Effector memory CD4-positive, alpha-beta T cell (primary cell): ENCODE measurements around the gene PRDM1.

Experiments used
- DNase-seq, 3 donors: peaks; one replicate each; pipeline ENCODE4 v3.0.0-alpha.2; 2020
- H3K27ac ChIP-seq: 2 replicates; pipeline ENCODE4 v1.7.0; 2013; ENCODE audit warnings: mild to moderate bottlenecking, low read length, moderate library complexity; ENCODE audit not compliant: insufficient read depth, poor library complexity, severe bottlenecking
- H3K27me3 ChIP-seq: replicated peaks from 2 replicates; pipeline ENCODE4 v1.7.0; 2013; ENCODE audit warnings: mild to moderate bottlenecking, low read length; ENCODE audit not compliant: insufficient read depth, control insufficient read depth, poor library complexity, severe bottlenecking
- H3K36me3 ChIP-seq: 2 replicates; pipeline ENCODE4 v1.7.0; 2013; ENCODE audit warnings: mild to moderate bottlenecking, low read length, moderate library complexity; ENCODE audit not compliant: control insufficient read depth, insufficient read depth
- H3K4me1 ChIP-seq: 2 replicates; pipeline ENCODE4 v1.7.0; 2013; ENCODE audit warnings: low read length, mild to moderate bottlenecking; ENCODE audit not compliant: control insufficient read depth, insufficient read depth, poor library complexity, severe bottlenecking
- H3K4me3 ChIP-seq: 2 replicates; pipeline ENCODE4 v1.7.0; 2013; ENCODE audit warnings: low read length, low read depth, mild to moderate bottlenecking; ENCODE audit not compliant: insufficient read depth, poor library complexity, severe bottlenecking
- H3K9me3 ChIP-seq: 2 replicates; pipeline ENCODE4 v1.7.0; 2013; ENCODE audit warnings: mild to moderate bottlenecking, low read length, moderate library complexity; ENCODE audit not compliant: control insufficient read depth

Gene PRDM1

GRCh38 chr6:106122938-106123656 is 37.0 kb downstream of the PRDM1 start:
- no peaks in the 10 kb centered on the region for H3K4me1 ChIP-seq
- no peak for DNase-seq
- H3K9me3 ChIP-seq: no peaks in the 10 kb centered on the region
- no peak overlapping the region for H3K27ac ChIP-seq
- H3K27me3 ChIP-seq: no peaks in the 10 kb centered on the region
- H3K36me3 ChIP-seq: no peaks in the 10 kb centered on the region
- H3K4me3 ChIP-seq: no peak overlapping the region

DNA sequence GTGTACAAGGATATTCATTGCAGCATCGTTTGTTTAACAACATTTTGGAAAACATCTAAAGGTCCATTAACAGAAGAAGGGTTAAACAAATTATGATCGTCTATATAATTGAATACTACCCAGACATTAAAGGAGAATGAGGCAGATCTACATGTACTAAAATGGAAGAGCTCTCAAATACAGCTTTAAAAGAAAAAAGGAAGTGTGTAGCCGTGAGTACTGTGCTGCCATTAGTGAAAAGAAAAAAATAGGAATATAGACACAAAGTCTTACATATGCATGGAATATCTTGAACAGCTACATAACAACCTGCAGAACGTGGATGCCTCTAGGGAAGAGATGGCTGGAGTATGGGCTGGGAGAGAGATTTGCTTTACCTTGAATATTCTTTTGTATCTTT is 37.9 kb downstream of the PRDM1 start:
- H3K9me3 ChIP-seq: no peaks in the 10 kb centered on the region
- H3K36me3 ChIP-seq: no peaks in the 10 kb centered on the region
- no peaks in the 10 kb centered on the region for H3K27me3 ChIP-seq
- no peaks in the 10 kb centered on the region for H3K4me1 ChIP-seq
- H3K27ac ChIP-seq: no peak overlapping the region
- no peak for DNase-seq
- H3K4me3 ChIP-seq: no peak overlapping the region

GRCh38 chr6:106124437-106125430 is 38.6 kb downstream of the PRDM1 start:
- no peaks in the 10 kb centered on the region for H3K27me3 ChIP-seq
- H3K4me3 ChIP-seq: no peak overlapping the region
- no peaks in the 10 kb centered on the region for H3K4me1 ChIP-seq
- no peaks in the 10 kb centered on the region for H3K9me3 ChIP-seq
- no peak overlapping the region for H3K27ac ChIP-seq
- no peaks in the 10 kb centered on the region for H3K36me3 ChIP-seq
- DNase-seq: no peak

DNA sequence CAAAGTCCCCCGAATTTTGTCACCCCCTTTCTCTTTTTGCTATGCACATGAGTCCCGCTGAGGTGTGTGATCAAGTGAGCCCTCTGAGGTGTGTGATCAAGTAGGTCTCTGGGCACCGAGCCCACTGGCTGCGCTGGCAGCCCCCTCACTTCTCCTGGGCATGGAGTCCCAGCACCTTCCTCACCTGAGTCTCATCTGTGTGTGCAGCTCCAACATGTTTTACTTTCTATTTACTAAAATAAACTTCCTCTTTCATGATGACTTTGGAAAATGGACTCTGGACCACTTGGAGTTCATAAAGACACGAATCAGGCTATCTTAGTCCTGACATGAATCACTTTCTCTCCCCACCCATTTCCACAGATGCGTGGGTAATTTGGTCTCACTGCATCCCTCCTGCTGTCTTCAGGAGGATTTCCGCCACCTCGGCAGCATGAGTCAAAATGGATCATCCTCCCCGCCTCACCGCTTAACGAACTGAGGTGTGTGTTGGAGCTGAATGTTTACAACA is 39.8 kb downstream of the PRDM1 start:
- no peaks in the 10 kb centered on the region for H3K27me3 ChIP-seq
- H3K4me3 ChIP-seq: peak overlapping the region; percentile 30
- peak in 1 of 3 donors; percentile 31 for DNase-seq
- no peaks in the 10 kb centered on the region for H3K4me1 ChIP-seq
- H3K36me3 ChIP-seq: no peaks in the 10 kb centered on the region
- no peak overlapping the region for H3K27ac ChIP-seq
- H3K9me3 ChIP-seq: no peaks in the 10 kb centered on the region

DNA sequence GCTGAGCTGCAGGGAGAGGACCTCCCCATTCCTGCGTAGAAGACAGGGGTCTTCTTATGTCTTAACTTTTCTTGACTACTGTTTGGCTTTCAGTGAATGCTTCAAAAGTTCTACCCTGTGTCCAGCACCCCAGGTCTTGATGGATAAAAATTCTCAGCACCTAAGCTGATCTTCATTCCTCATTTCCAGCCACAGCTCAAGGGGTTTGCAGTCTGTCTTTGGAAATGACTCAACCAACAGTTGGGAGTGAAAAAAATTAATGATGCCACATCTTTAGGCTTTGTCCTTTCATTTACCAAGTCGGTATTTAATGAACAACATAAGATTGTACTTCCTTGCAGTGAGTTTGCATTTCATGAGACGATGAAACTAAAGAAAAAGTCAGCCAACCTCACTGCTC is 40.3 kb downstream of the PRDM1 start:
- no peak overlapping the region for H3K27ac ChIP-seq
- H3K9me3 ChIP-seq: no peaks in the 10 kb centered on the region
- H3K4me1 ChIP-seq: no peaks in the 10 kb centered on the region
- H3K36me3 ChIP-seq: no peaks in the 10 kb centered on the region
- H3K27me3 ChIP-seq: no peaks in the 10 kb centered on the region
- DNase-seq: no peak
- peak overlapping the region; percentile 30 for H3K4me3 ChIP-seq

- Histone ChIP-seq H3K27ac (no peak overlapping the region), H3K9me3 (no peaks in the 10 kb centered on the region), H3K27me3 (no peaks in the 10 kb centered on the region), H3K36me3 (no peaks in the 10 kb centered on the region), H3K4me1 (no peaks in the 10 kb centered on the region), H3K4me3 (no peak overlapping the region)
- no peak for DNase-seq
Observed at GRCh38 chr6:106128981-106129781, 43.0 kb downstream of the PRDM1 start.

GRCh38 chr6:106132153-106132698 is 46.1 kb downstream of the PRDM1 start:
- H3K4me3 ChIP-seq: no peak overlapping the region

DNA sequence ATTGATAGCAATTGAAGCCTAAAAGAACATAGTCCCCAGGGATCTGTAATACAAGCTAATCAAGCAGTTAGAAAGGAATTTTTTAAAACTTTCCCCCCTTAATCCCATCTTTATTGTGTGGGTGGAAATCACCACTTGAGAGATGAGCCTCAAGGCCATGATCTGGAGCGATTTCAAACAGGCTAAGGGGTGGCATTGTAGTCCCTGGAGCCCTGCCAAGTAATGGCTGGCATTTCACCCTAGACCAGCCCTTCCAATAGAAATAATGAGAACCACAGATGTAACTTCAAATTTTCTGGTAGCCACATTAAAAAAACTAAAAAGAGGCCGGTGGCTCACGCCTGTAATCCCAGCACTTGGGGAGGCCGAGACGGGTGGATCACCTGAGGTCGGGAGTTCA is 46.9 kb downstream of the PRDM1 start:
- no peak overlapping the region for H3K4me3 ChIP-seq
- no peaks in the 10 kb centered on the region for H3K4me1 ChIP-seq
- H3K27ac ChIP-seq: no peak overlapping the region
- DNase-seq: no peak
- H3K27me3 ChIP-seq: no peaks in the 10 kb centered on the region
- H3K9me3 ChIP-seq: no peaks in the 10 kb centered on the region
- no peaks in the 10 kb centered on the region for H3K36me3 ChIP-seq

More at GRCh38 chr6:106132153-106132698, 46.1 kb downstream of the PRDM1 start:
- DNase-seq: no peak
- Histone ChIP-seq H3K9me3 (no peaks in the 10 kb centered on the region), H3K27ac (no peak overlapping the region), H3K27me3 (no peaks in the 10 kb centered on the region), H3K36me3 (no peaks in the 10 kb centered on the region), H3K4me1 (no peaks in the 10 kb centered on the region)

DNA sequence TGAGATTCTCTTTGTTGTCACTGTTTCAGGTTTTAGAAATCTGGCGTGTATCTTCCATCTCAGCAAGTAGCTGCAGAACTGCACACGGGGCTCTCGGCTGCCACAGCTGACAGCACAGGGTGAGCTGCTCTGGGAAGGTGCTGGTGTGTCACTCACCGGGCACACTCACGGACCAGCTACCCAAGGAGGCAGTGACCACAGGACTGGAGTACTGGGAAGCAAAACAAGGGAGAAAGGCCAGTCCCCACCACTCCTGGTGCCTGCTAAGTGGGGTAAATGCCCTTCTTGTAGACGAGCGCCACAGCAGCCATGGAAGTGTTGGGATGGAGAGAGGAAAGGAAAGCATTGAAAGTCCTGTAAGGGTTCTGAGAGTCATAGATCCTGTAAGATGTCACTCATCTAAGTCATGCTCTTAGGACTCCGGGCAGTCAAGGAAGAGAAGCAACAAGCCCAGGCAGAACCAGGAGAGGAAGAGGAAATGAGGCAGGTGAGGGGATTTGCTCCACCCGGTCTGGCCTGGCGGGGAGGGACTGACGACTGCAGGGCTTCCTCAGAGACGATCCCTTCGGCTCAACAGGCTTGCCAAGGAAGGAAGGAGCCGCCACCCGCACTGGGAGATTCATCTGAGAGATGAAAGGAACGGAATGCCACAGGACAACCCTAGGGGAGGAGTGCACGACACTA is 48.1 kb downstream of the PRDM1 start:
- Histone ChIP-seq H3K36me3 (no peaks in the 10 kb centered on the region), H3K27ac (no peak overlapping the region), H3K9me3 (no peaks in the 10 kb centered on the region), H3K4me1 (no peaks in the 10 kb centered on the region), H3K27me3 (no peaks in the 10 kb centered on the region), H3K4me3 (no peak overlapping the region)
- no peak for DNase-seq
